Suprapubic skin (tissue), 4 donors: ENCODE results near the gene KRTAP10-5.

Experiments used
- EP300 ChIP-seq: sonication (generic); formaldehyde crosslinking; IDR thresholded peaks from one replicate; pipeline ENCODE4 v1.6.1; 2017; ENCODE audit warnings: antibody characterized with exemption
- POLR2A ChIP-seq, 2 donors: fragments of 450-650 bp; IDR thresholded peaks; one replicate each; pipeline ENCODE4 v1.6.1; 2017; ENCODE audit warnings: antibody characterized with exemption in 2 of 2, mild to moderate bottlenecking in 2 of 2, moderate library complexity in 2 of 2
- POLR2AphosphoS5 ChIP-seq, 3 donors: sonication (generic); formaldehyde crosslinking; IDR thresholded peaks; one replicate each; pipeline ENCODE4 v1.6.1; 2017; ENCODE audit warnings: antibody characterized with exemption in 3 of 3
- TF ChIP-seq, protein P1 (sequence below), 2 donors: fragments of 200-600 bp in 1 of 2; fragments of 450-650 bp in 1 of 2; sonication (generic) in 1 of 2; IDR thresholded peaks; one replicate each; pipeline ENCODE4 v1.5.1; 2016 to 2019; ENCODE audit warnings: antibody characterized with exemption in 2 of 2, mild to moderate bottlenecking in 1 of 2, moderate library complexity in 1 of 2

DNA sequence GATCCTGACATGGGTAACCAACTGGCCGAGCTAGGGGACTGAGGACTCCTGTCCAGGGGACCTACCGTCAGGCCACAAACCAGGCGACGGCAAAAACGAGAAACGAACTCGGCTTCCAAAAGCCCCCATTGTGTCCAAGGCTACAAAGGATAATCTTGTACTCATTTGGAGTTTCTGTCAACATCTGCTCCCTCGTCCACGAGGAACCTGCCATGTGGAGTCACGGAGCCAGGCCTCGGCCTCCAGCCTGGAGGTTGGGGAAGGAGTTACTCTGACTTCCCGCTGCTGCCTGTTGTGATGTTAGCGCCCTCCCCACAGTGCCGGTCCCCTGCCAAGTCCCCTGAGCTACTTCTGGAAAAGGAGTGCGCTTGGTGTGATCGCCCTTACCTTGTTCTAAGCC, 47.7 kb downstream of the KRTAP10-5 start:
- TF ChIP-seq, protein P1, sequence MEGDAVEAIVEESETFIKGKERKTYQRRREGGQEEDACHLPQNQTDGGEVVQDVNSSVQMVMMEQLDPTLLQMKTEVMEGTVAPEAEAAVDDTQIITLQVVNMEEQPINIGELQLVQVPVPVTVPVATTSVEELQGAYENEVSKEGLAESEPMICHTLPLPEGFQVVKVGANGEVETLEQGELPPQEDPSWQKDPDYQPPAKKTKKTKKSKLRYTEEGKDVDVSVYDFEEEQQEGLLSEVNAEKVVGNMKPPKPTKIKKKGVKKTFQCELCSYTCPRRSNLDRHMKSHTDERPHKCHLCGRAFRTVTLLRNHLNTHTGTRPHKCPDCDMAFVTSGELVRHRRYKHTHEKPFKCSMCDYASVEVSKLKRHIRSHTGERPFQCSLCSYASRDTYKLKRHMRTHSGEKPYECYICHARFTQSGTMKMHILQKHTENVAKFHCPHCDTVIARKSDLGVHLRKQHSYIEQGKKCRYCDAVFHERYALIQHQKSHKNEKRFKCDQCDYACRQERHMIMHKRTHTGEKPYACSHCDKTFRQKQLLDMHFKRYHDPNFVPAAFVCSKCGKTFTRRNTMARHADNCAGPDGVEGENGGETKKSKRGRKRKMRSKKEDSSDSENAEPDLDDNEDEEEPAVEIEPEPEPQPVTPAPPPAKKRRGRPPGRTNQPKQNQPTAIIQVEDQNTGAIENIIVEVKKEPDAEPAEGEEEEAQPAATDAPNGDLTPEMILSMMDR (IDR thresholded peaks at IDR 0.05): no peak
- TF ChIP-seq EP300: no peak
- no peak for TF ChIP-seq POLR2A (IDR thresholded peaks at IDR 0.05)
- no peak for TF ChIP-seq POLR2AphosphoS5 (IDR thresholded peaks at IDR 0.05)
